Measurements from ENCODE around the gene DDIAS.

DDIAS gene

GRCh38 chr11:82924522-82925224 lies 23.1 kb downstream of the DDIAS start:
- no peak for DNase-seq (ENCODE audit: low read depth)
- H3K4me3 ChIP-seq (ENCODE audit: low read length) = no peak overlapping the region
- TF ChIP-seq, protein P1, sequence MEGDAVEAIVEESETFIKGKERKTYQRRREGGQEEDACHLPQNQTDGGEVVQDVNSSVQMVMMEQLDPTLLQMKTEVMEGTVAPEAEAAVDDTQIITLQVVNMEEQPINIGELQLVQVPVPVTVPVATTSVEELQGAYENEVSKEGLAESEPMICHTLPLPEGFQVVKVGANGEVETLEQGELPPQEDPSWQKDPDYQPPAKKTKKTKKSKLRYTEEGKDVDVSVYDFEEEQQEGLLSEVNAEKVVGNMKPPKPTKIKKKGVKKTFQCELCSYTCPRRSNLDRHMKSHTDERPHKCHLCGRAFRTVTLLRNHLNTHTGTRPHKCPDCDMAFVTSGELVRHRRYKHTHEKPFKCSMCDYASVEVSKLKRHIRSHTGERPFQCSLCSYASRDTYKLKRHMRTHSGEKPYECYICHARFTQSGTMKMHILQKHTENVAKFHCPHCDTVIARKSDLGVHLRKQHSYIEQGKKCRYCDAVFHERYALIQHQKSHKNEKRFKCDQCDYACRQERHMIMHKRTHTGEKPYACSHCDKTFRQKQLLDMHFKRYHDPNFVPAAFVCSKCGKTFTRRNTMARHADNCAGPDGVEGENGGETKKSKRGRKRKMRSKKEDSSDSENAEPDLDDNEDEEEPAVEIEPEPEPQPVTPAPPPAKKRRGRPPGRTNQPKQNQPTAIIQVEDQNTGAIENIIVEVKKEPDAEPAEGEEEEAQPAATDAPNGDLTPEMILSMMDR (conservative IDR thresholded peaks at IDR 0.05; ENCODE audit: low read length) = no peak

GRCh38 chr11:82927264-82927880 lies 25.8 kb downstream of the DDIAS start:
- H3K4me3 ChIP-seq (ENCODE audit: low read length) = no peak overlapping the region
- TF ChIP-seq, protein P1 (conservative IDR thresholded peaks at IDR 0.05; ENCODE audit: low read length) = peak; percentile 87
- DNase-seq (ENCODE audit: low read depth) = peak; percentile 57

- TF ChIP-seq, protein P1 (conservative IDR thresholded peaks at IDR 0.05; ENCODE audit: low read length) = no peak
- no peak overlapping the region for H3K4me3 ChIP-seq (ENCODE audit: low read length)
- DNase-seq (ENCODE audit: low read depth) = no peak
Observed at GRCh38 chr11:82929121-82929520, 27.6 kb downstream of the DDIAS start.

GRCh38 chr11:82930229-82930628 lies 28.7 kb downstream of the DDIAS start:
- TF ChIP-seq, protein P1 (conservative IDR thresholded peaks at IDR 0.05; ENCODE audit: low read length) = no peak
- H3K4me3 ChIP-seq (ENCODE audit: low read length) = no peak overlapping the region
- no peak for DNase-seq (ENCODE audit: low read depth)

GRCh38 chr11:82930734-82931133 lies 29.2 kb downstream of the DDIAS start:
- no peak overlapping the region for H3K4me3 ChIP-seq (ENCODE audit: low read length)
- TF ChIP-seq, protein P1 (conservative IDR thresholded peaks at IDR 0.05; ENCODE audit: low read length) = no peak
- no peak for DNase-seq (ENCODE audit: low read depth)

DNA sequence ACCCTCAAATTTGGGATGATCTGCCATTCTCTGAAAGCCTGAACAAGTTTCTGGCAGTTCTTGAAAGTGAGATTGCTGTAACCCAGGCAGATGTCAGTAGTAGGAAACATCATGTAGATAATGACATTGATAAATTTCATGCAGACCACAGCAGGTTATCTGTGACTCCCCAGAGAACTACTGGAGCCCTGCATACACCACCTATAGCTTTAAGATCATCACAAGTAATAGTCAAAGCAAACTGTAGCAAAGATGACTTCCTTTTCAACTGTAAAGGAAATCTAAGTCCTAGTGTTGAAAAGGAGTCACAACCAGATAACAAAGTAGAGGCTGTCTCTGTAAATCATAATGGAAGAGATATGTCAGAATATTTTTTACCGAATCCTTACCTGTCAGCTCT lies 31.0 kb downstream of the DDIAS start:
- TF ChIP-seq, protein P1 (conservative IDR thresholded peaks at IDR 0.05; ENCODE audit: low read length) = no peak
- H3K4me3 ChIP-seq (ENCODE audit: low read length) = no peak overlapping the region
- no peak for DNase-seq (ENCODE audit: low read depth)

DNA sequence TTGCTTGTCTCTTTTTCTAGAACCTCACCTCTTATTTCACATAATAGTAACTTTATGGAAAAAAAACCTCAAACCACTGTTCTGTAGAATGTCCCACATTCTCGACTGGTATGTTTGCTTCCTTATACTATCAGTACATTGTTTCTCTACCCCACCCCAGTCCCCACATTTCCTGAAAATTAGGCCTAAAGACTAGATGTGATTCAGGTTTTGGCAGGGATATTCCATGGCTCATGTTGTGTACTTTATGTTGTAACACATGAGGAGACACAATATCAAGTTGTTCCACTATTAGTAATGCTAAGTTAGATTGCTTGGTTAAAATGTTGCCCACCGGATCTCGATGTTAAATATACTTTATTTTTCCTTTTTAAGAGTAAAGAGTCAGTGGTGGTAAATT lies 34.7 kb downstream of the DDIAS start:
- DNase-seq (ENCODE audit: low read depth) = no peak
- TF ChIP-seq, protein P1 (conservative IDR thresholded peaks at IDR 0.05; ENCODE audit: low read length) = no peak
- H3K4me3 ChIP-seq (ENCODE audit: low read length) = no peak overlapping the region
